Coronary artery (tissue), 2 donors: Measurements from ENCODE around the gene SLC44A3.
A peak's percentile ranks its signal among the peaks of the same experiment; 100 is the strongest.

Source experiments
- DNase-seq: peaks from one replicate; pipeline ENCODE4 v3.0.0-alpha.2; 2017; ENCODE audit warnings: low spot score
- H3K27ac ChIP-seq, 2 donors: fragments of 200-600 bp; sonication (generic); one replicate each; pipeline ENCODE4 v1.5.1; 2016 to 2019
- H3K4me3 ChIP-seq: fragments of 200-600 bp; sonication (generic); 2 replicates; pipeline ENCODE4 v1.5.1; 2016; ENCODE audit warnings: mild to moderate bottlenecking, moderate library complexity
- TF ChIP-seq, protein P1 (sequence below): fragments of 200-600 bp; sonication (generic); IDR thresholded peaks from one replicate; pipeline ENCODE4 v1.5.1; 2019; ENCODE audit warnings: antibody characterized with exemption

Gene SLC44A3

GRCh38 chr1:94820936-94821335 lies 779 bp downstream of the SLC44A3 start:
- H3K27ac ChIP-seq, result no peak overlapping the region
- peak overlapping the region; percentile 91 for H3K4me3 ChIP-seq
- DNase-seq, result no peak
- TF ChIP-seq, protein P1, sequence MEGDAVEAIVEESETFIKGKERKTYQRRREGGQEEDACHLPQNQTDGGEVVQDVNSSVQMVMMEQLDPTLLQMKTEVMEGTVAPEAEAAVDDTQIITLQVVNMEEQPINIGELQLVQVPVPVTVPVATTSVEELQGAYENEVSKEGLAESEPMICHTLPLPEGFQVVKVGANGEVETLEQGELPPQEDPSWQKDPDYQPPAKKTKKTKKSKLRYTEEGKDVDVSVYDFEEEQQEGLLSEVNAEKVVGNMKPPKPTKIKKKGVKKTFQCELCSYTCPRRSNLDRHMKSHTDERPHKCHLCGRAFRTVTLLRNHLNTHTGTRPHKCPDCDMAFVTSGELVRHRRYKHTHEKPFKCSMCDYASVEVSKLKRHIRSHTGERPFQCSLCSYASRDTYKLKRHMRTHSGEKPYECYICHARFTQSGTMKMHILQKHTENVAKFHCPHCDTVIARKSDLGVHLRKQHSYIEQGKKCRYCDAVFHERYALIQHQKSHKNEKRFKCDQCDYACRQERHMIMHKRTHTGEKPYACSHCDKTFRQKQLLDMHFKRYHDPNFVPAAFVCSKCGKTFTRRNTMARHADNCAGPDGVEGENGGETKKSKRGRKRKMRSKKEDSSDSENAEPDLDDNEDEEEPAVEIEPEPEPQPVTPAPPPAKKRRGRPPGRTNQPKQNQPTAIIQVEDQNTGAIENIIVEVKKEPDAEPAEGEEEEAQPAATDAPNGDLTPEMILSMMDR, result no peak

GRCh38 chr1:94821636-94822305 lies 1.6 kb downstream of the SLC44A3 start:
- DNase-seq, result no peak
- Histone ChIP-seq H3K27ac (no peak overlapping the region), H3K4me3 (no peak overlapping the region)
- TF ChIP-seq, protein P1, result no peak

DNA sequence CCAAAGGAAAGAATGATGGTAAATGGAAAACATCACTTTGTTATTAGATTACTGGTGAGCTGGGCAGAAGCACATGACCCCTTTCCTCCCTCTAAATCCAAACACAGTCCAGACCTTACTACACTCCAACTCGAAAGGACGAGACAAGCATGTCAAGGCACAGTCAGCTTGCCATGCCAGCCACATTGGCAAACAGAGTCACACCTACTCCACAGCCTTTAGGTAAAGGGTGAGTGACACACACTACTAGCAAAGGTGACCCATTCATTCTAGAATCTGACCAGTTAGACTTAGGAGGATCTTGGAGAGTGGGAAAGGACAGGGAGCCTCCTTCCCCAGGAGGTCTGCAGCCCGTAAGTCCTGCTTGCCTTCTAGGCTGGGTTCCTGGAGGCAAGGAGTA lies 3.0 kb downstream of the SLC44A3 start:
- no peak for DNase-seq
- H3K27ac ChIP-seq, result no peak overlapping the region
- TF ChIP-seq, protein P1, result no peak

DNA sequence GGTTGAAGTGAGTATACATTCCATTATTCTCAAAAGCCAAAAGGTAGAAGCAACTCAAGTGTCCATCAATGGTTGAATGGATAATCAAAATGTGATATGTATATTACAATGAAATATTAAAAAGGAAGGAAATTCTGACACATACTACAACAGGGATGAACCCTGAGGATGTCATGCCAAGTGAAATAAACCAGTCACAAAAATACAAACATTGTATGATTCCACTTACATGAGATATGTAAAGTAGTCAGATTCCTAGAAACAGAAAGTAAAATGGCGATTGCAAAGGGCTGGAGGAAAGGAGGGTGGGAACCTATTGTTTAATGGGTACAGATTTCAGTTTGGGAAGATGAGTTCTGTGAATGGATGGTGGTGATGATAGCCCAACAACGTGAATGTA lies 5.8 kb downstream of the SLC44A3 start:
- Histone ChIP-seq H3K27ac (no peak overlapping the region), H3K4me3 (no peak overlapping the region)
- no peak for DNase-seq
- TF ChIP-seq, protein P1, result no peak

More for the DNA sequence above, 3.0 kb downstream of the SLC44A3 start:
- no peak overlapping the region for H3K4me3 ChIP-seq

DNA sequence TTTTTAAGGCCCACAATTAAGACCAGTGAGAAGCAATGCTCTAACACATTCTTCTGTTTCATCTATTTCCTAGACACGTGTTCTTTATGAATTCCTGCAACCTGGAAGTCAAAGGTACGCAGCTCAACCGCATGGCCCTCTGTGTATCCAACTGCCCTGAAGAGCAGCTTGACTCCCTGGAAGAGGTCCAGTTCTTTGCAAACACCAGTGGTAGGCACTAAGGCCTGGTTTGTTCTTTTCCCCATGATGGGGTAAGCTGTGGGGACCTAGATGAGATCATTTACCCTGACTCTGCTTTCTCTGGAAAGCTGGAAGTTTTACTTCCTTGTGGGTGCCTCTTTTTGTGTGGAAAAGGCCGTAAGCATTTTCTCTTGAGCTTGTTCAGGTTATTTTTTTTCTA lies 7.3 kb downstream of the SLC44A3 start:
- no peak for DNase-seq
- no peak overlapping the region for H3K4me3 ChIP-seq
- TF ChIP-seq, protein P1, result no peak
- no peak overlapping the region for H3K27ac ChIP-seq

GRCh38 chr1:94828251-94828650 lies 8.1 kb downstream of the SLC44A3 start:
- Histone ChIP-seq H3K4me3 (no peak overlapping the region), H3K27ac (no peak overlapping the region)
- TF ChIP-seq, protein P1, result no peak
- DNase-seq, result no peak

- Histone ChIP-seq H3K4me3 (no peak overlapping the region), H3K27ac (no peak overlapping the region)
- no peak for DNase-seq
- TF ChIP-seq, protein P1, result no peak
Measured at GRCh38 chr1:94831641-94832040, 11.5 kb downstream of the SLC44A3 start.
